NCI-H2171 treated with DMSO at 0.1 percent for 48 hours (cell line): ENCODE measurements around the gene NUDT3.

ENCODE experiments used
- DNase-seq: peaks from one replicate; lab custom pipeline; 2025; lab: John Stamatoyannopoulos, UW

Gene NUDT3

DNA sequence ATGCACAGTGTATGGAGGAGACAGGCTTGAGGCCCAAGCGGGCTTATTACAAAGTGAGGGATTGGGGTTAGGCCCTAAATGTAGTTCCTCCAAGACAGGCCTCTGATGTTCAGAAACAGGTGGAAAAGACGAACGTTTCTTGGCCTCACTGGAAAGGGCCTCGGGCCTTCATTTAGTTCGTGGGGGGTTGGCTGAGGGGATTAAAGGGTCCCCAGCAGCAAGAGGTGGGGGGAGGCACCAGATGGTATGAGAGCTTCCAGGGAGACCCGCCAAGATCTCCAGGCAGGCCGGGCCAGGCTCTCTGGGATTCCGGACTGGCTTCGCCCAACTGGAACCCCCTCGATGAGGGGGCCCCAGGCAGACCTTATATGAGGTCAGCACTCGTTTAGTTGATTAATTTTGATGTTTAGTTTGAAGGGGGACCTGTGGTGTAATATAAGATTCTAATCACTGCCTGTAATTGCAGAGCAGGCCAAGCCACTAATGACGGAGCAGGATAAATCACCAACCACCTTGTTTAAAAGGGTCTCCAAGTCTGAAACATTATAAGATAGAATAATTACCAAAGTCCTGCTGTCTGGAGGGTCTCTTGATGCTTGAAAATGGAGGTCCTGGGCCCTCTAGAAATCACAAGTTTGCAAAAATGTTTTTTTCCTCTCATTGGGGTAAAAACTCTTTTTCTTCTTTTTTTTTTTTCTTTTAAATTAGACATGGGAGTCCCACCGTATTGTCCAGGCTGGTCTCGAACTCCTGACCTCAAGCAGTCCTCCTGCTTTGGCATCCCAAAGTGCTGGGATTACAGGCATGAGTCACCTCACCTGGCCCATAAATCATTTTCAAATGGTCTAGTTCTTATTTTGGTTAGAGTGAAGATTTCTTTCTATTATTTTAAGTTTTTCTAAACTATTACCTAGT, 153.6 kb downstream of the NUDT3 start:
- DNase-seq = no peak

DNA sequence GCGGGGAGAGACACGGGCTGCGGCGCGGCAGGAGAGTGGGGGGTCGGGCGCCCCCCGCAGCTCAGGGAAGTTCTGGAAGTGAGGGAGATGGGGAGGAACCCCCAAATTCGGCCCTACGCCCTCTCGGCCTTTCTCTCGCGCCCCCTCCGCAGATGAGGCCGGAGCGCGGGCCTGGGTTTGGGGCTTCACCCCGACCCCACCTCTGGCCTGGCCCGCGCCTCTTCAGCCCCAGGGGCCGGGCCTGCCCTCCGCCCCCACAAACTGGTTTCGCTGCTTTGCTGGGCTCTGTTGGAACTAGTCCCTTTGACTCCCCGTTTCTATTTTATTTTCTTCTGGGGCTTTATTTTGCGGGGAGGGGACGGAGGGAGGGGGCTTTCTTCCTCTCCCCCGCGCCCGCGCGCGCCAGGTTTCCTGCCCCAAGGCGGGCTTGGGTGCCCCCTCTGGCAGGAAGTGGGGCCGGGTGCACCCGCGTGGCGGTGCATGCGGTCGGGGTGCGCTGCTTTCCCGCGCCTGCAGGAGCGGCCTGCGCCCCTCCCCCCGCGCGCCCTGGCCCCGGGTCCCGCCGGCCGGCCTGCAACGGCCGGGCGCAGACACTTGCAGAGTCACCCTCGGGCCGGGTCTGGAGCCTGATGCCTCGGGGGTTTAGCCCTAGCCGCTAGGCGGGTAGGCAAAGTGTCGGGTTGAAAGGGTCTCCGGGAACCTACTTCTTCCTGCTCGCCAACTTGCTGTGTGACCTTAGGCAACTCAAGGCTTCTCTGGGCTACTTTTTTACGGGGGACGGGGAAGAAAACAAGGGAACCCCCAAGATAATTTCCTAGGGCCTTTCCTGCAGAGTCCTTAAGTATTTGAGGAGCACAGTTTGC, 154.5 kb downstream of the NUDT3 start:
- peak; percentile 49 for DNase-seq

DNA sequence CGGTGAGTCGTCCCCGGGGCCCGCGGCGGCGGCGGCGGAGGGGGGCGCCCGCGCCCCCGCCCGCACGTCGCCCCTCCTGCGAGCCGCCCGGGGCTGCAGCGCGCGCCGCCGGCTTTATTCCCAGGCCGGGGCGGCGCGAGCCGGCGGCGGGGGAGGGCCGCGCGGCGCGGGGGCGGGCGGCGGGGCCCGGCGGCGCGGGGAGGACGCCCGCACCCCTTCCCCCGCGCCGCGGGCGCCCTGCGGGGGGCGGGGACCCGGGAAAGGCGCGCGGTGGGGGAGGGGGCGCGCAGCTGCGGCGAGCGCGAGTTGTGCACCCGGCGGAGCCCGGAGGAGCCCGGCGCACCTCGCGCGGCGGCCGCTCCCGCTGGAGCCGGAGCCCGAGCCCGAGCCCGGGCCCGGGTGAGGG, 155.2 kb downstream of the NUDT3 start:
- no peak for DNase-seq

DNA sequence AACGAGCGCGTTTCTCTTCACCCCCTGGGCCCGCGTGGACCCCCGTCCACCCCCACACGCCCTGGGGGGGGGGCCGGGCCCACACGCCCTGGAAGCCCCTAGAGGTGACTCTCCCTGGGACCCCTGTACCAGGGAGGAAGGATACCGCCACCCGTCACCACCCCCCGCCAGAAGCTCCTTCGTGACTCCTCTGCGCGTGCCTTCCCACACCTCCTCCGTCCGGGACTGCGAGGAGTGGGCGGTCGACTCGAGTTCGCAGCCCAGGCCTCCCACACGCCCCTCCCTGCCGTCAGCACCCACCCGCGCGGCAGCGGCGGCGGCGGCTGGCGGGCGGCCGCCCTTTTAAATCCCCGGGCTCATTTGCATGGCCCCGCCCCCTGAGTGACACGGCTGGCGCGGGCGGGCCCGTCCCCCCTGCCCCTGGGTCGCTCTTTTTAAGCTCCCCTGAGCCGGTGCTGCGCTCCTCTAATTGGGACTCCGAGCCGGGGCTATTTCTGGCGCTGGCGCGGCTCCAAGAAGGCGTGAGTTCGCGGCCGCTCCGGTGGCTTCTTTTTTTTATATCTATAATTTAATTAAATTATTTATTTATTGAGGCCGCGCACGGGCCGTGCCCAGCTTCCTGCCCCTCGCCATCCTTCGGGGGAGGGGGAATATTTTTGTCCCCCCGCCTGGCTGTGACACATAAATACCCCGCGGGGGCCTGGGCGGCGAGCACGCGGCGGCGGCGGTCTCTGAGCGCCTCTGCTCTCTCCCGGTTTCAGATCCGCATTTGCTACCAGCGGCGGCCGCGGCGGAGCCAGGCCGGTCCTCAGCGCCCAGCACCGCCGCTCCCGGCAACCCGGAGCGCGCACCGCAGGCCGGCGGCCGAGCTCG, 155.8 kb downstream of the NUDT3 start, which contains the start of gene HMGA1:
TSS of gene HMGA1 (plus strand) at position 431 of the 873 bp plus-strand sequence. CDS start 3,908 bp downstream, outside the sequence.
- peak; percentile 87 for DNase-seq

DNA sequence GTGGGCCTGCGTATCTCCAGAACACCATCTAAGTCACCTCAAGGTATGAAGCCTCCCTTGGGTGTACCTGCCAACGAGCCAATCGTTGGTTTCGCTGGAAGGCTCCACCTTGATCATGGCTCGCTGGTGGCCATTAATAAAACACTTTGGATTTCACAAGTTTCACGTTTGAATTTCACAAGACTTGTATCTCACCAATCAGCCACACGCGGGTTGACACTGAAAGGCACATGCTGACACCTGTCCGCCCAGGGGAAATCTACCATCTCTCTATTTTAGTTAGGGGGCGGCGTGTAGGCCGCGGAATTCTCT, 156.4 kb downstream of the NUDT3 start:
- DNase-seq = peak; percentile 35

DNA sequence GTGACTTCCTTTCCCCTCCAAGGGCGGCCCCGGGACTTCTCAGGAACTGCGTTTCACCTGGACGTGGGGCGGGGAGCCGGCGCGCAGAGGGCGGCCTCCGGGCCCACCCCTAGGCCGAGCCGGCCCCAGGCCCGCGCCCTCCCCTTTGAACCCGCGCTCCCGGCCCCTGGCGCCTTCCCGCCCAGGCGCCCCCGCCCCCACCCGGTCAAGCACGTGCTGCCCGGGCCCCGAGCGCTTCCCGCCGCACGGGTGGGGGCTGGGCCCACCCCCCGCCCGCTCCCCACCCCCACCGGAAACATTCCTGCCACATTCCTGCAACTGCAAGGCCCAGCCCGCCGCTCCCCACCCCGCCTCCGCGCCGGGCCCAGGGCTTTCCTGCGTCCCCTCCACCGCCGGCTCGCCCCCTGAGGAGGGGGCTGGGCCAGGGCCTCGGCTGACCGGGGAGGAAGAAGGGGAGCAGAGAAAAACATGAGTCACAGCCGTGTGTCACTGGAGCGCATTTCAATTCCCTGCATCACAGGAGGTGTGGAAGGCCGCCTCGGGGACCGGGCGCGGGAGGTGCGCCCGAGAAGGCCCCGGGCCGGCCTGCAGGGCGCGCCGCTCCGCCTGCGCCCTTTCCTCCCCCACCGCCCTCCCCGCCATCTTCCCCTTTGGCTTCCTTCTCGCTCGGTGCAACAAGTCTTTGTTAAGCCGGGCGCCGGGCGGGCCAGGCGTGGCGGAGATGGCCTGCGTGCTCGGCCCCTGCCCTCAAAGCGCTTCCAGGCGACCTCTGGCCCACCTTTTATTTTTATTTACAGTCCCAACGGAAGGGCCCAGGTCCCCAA, 156.9 kb downstream of the NUDT3 start:
- no peak for DNase-seq

DNA sequence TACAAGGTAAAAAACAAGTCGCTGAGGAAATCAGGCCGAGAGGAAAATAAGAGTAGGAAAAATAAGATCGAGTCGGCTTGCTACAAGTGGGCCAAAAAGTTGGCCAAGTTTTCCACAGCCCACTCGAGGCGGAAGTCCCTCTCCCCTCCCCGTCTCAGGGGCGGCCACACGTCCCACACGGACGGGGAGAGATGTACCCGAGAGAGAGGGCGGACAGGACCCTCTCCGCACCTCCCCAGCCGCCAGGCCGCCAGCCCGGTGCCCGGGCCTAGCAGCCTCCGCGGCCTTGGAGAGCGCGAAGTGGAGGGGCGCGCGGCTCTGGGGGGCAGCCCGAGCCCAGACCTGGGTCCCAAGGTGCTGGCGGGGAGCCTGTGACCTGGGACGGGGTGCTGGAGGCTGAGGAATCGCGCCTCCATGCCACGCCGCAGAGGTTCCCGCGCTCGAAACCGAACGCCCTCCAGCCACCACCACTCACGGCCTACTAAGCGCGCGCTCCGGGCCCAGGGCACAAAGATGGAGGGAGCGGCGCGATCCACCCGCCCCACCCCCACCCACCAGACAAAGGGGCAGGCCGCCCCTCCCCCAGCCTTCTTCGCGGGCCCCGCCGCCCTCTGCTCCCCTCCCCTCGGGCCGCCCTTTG, 157.7 kb downstream of the NUDT3 start:
- no peak for DNase-seq

DNA sequence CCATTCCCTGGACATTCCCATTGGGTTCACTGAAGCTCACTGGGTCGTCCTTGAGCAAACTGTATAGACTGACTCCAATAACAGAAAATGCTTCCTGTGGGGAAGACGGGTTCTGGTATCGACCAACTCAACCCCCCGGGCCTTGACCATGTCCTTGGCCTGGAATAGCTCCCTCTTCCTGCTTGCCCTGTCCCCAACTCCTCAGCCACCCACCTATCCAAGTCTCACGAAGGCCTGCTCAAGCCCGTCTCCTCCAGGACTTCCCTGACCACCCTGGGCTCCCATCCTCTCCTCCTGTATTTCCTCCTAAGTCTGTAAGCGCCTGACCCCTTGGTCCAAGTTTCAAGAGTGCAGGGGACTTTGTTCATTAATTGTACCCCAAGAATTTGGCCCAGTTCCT, 158.6 kb downstream of the NUDT3 start:
- DNase-seq = no peak

DNA sequence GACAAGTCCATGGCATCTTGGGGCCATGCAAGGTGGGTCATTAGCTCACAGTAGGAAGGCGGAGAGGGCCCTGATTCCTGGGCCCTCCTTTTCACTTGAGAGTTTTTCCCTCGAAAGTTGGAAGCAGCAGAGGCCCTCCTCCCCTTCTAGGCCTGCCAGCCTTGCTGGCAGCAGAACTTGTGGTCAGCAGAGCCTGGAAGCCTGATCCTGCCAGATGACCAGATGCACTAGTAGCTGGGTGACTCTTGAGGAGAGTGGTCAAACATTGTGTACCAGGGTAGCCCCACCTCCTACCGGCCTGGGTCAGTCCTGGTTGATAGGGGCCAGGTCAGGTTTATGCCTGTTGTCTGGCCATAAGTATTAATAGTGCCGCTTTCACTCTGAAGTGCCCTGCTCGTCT, 159.6 kb downstream of the NUDT3 start:
- no peak for DNase-seq

DNA sequence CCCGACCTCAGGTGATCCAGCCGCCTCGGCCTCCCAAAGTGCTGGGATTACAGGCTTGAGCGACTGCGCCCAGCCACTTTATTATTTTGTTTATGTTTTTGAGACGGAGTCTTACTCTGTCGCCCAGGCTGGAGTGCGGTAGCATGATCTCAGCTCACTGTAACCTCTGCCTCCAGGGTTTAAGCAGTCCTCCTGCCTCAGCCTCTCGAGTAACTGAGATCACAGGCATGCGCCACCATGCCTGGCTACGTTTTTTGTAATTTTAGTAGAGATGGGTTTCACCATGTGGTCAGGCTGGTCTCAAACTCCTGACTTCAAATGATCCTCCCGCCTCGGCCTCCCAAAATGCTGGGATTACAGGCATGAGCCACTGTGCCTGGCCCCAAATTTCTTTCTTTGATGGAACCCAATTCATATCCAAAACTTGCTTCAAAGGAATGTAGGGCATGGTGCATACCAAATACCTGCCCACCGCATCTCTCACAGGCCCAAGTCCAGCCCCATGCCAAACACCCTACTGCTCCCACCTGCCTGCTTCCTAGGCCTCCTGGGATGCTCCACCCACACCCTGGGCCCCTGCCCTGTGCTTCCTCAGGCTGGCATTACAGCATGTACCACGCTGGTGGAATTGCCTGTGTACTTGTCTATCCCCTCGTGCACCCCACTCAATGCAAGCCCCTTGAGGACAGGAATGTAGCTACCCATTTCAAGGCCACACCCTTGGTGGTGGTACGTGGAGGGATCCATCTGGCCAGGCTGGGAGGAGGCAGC, 160.7 kb downstream of the NUDT3 start:
- DNase-seq = no peak

DNA sequence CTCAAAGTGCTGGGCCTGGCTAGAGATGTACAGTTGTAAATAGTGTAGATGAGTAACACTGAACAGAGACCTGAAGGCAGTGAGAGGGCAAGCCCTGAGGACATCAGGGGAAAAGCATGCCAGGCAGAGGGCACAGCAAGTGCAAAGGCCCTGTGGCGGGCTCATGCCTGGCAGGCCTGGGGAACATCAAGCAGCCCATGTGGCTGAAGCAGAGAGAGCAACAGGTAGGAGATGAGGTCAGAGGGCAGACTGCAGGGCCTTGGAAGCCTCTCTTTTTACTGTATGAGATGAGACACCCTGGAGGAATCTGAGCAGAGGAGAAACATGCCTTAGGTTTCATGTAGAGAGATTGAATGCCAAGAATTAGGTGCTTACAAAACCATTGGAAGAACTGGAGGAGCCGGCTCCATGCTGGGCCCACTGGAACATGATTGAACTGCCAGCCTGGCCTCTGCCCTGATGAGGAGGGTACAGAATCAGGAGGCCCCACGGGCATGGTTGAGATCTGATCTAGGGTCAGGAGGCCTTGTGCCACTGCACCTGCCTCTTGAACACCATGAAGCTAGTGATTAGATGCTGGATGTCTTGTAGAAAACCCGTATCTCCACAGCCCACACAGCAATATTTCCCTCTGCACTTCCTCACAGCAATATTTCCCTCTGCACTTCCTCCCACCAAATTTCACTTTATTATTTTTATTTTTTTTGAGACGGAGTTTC, 161.7 kb downstream of the NUDT3 start:
- DNase-seq = no peak

DNA sequence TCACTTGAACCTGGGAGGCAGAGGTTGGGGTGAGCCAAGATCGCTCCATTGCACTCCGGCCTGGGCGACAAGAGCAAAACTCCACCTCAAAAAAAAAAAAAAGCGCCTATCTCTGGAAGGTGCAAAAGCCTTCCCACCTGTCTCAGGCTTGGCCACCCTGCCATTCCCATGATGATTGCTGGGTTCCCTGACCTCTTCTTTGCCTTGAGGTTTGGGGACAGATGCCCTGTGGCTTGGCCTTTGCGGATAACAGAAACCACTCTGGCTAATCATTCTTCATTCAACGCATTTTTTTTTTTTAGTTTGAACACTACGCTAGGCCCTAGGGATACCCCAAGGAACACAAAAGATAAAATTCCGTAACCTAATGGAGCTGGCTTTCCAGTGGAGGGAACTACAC, 162.6 kb downstream of the NUDT3 start:
- DNase-seq = no peak
